Activated CD4-positive, alpha-beta T cell treated with anti-CD3 and anti-CD28 coated beads, Interleukin-2, Interleukin-4, amounts not matched to agents 100 ng/mL and 50 ng/mL, durations not matched to agents 16 hours and 8 hours (primary cell): ENCODE data around the gene FBXO7.
A peak's percentile ranks its signal among the peaks of the same experiment; 100 is the strongest.

ENCODE experiments used
- DNase-seq: peaks from one replicate; pipeline ENCODE4 v3.0.0-alpha.2; 2020; ENCODE audit warnings: low spot score

FBXO7 gene

DNA sequence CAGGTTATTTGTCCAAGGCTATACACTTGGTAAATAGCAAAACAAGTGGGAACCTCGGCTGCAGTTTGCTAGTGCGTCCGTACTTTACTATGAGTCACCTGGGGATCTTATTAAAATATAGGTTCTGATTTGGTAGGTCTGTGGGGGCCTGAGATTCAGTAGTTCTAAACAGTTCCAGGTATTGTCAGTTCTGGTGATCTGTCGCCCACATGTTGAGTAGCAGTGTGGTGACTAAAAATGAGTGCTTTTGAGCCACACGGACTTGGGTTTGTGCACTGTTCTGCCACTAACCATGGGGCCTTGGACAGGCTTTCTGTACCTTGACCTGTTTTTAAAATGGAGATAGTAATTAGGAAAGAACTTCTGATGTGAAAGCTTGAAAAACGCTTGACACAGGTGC lies 15.7 kb downstream of the FBXO7 start:
- DNase-seq, result no peak

- no peak for DNase-seq
These were observed 17.5 kb downstream of the FBXO7 start for GRCh38 chr22:32492111-32492510.

GRCh38 chr22:32493551-32493950 lies 18.9 kb downstream of the FBXO7 start:
- DNase-seq, result no peak

DNA sequence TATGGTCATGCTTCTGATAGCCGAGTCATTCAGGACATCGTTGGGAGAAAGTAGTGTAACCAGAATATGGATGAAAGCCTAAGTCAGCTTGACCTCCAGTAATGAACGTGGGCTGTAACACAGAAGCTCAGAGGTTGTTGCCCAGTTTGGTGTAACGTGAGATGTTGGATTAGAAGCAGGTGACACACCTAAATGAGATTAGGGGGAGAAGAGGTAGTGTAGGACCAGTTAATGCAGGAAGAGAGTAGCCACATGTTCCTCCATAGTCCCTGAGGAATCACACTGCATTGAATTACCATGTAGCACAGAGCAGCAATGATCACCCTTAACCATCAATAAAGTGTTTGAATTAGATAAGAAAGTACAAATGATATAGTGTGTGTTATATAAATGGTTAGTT lies 20.4 kb downstream of the FBXO7 start:
- DNase-seq, result no peak

DNA sequence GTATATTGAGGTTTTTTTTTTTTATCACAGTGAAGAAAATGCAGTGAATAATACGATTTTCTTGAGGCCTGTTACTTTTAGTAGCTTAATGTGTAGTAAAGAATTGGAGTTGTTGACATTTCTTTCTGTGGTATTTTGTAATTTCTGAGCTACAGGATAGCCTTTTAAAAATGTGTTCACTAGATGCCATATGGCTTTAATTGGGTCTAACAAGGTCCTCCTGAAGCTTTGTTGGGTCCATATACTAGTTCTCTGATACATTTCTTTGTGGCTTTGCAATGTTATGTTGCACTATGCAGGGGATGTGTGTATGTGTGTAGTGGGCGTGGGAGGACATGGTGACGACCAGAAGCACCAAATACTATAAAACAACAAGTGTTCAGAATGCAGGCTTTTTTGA lies 25.1 kb downstream of the FBXO7 start:
- no peak for DNase-seq

GRCh38 chr22:32501836-32502752 lies 27.5 kb downstream of the FBXO7 start:
- no peak for DNase-seq

- no peak for DNase-seq
These were observed 34.4 kb downstream of the FBXO7 start for GRCh38 chr22:32509045-32509444.

DNA sequence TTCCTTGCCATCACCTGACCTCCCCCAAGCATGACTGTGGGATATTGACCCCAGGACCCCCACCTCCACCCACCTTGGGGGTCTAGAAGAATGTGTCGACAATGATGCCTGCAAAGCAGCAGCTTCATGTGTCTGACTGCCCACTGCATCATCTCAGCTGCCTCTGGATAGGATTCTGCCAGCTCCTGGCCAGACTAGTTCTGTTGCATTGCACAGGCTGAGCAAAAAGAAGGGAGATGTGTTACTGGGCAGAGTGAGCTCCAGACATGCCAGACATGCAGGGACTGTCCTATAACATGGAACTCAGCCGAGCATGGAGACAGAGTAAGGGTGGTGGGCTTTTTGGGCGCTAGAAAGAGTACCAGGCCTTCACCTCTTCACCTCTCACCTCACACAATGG lies 36.7 kb downstream of the FBXO7 start:
- no peak for DNase-seq

DNA sequence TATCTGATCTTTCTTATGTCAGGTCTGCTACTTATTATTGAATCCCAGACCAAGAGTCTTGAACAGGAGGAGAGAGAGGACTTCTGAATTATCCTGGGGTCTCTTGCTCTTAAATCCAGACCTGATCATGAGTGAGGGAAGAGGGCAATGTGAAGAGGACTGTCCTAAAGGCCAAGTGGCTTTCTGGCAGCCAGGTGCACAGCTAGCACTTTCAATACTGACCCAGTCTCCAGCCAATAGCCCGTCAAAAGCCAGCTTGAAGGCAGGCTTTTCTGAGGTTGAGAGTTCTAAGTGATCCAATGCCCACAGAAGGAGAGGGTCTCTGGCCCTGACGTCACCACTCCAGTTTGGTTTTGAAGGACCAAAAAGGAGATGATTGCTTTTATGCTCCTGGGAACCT lies 37.2 kb downstream of the FBXO7 start:
- no peak for DNase-seq

DNA sequence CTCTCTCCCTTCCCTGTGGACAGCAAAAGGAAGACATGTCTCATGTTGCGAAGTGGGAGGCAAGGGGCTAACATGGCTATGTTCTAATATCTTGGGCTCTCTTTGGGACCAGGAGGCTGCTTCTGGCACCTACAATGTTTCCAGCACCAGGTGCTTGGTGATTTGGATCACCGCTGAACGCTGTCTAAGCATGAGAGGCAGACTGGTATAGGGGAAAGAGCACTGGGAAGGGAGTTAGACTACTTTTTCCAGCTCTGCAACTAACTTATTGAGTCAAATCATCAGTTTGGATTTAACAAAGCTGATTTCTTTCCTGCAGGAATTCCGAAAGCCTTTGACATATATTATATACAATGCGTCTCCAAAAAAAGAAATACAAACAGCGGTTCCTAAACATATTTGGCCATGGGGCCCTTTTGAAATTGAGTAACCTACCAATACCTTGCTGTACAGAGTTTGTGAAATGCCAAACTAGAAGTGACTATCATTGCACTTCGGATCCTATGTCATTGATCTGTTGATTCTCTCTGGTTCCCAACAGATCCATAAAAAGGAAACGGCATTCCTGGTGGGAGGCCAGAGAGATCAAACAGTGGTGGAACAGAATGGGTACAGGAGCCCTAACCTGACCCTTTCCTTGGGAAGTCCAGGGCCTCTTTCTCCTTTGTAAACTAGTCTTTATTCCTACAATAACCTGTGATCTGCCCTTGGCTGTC lies 37.8 kb downstream of the FBXO7 start:
- DNase-seq, result no peak

- DNase-seq, result no peak
These were observed 40.5 kb downstream of the FBXO7 start for GRCh38 chr22:32515084-32515483.

DNA sequence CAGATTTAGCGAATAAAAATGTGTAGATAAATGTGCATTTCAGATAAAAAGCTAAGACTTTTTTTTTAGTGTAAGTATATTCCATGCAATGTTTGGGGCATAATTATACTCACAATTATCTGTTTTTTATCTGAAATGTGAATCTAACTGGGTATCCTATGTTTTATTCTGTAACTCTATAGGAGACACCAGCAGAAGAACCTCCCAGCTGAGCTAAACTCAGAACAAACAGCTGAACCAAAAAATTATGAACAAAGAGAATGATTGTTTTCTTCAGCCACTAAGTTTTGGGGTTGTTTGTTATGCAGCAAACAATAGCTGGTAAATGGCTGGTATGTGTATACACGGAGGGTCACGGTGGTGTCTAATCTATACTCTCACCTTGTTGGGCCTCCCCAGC lies 42.9 kb downstream of the FBXO7 start:
- no peak for DNase-seq

DNA sequence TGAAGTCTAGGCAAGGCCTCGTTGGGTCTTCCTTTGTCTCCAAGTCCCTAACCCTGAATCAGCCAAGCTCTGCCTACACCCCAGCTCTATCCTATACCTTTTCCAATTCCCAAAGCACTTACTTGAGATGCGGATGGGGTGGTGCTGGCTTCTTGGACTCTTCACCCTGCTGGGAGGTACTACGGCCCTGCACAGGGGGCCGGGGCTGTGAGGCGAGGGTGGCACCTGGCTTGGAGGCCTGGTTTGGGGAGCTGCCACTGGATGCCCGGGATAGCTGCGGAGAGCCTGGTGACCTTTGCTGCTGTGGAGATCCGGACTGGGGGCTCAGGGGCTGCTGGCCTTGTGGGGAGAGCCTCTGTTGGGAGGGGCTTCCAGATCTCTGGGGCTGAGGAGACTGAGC lies 43.3 kb downstream of the FBXO7 start:
- no peak for DNase-seq

DNA sequence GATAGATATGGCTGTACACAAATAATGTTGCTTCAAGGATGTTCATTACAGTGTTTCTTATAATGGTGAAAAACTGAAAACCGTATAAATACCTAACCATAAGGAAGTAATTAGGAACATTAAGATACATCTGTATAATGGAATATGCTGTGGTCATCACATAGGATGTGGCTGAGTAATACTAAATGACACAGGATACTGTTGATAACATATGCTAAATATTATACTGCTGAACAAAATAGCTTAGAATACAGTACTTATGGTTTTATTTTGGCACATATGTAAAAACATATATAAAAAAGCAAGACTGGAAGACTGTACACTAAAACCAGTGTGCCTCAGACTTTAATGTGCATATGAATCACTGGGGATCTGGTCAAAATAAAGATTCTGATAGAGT lies 43.8 kb downstream of the FBXO7 start:
- DNase-seq, result no peak

DNA sequence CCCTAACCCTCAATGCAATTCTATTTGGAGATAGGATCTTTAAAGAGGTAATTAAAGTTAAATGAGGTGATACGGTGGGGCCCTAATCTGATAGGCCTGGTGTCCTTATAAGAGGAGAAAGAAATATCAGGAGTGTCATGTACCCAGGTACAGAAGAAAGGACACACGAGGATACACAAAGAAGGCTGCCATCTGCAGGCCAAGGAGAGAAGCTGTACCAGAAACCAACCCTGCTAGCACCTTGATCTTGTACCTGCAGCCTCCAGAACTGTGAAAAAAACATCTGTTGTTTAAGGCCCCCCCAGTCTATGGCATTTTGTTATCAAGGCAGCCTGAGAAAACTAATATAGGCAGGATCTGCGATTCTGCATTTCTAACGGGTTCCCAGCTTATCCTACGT lies 44.2 kb downstream of the FBXO7 start:
- peak; percentile 7 for DNase-seq

- no peak for DNase-seq
These were observed 46.0 kb downstream of the FBXO7 start for GRCh38 chr22:32520612-32521011.

- DNase-seq, result no peak
These were observed 47.6 kb downstream of the FBXO7 start for GRCh38 chr22:32522237-32522636.

DNA sequence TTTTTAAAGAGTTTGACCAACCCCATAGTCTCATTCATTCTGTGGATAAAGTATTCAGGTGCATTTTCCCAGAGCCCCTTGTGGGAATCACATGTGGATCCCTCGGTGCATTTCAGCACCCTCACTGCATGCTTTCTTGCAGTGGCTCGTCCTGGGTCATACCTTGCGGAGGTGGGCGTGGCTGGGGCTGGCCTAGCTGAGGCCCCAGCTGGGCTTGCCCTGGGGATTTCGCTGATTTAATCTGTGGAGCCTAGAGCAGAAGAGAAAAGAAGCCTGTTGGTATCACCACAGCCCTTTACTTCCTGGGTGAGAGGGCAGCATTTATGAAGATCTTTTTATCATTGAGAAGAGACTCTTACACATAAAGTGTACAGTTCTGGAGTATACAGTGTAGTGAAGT lies 53.1 kb downstream of the FBXO7 start:
- DNase-seq, result no peak

GRCh38 chr22:32528316-32528715 lies 53.7 kb downstream of the FBXO7 start:
- DNase-seq, result no peak

GRCh38 chr22:32528984-32529982 lies 54.7 kb downstream of the FBXO7 start:
- DNase-seq, result peak; percentile 66

- no peak for DNase-seq
These were observed 56.6 kb downstream of the FBXO7 start for GRCh38 chr22:32531228-32531627.
